ENCODE measurements around the gene ANKRD42.

The ANKRD42 gene

GRCh38 chr11:83159902-83160865 is 33.3 kb upstream of the ANKRD42 start:
- peak; percentile 88 for DNase-seq (ENCODE audit: low read depth)
- H3K4me3 ChIP-seq (ENCODE audit: low read depth, low read length): peak overlapping the region; percentile 99
- TF ChIP-seq CTCF (IDR thresholded peaks at IDR 0.05; ENCODE audit: control insufficient read depth, extremely low read depth, insufficient read depth): no peak

GRCh38 chr11:83161610-83162199 is 31.8 kb upstream of the ANKRD42 start:
- no peak for TF ChIP-seq CTCF (IDR thresholded peaks at IDR 0.05; ENCODE audit: control insufficient read depth, extremely low read depth, insufficient read depth)
- no peak for DNase-seq (ENCODE audit: low read depth)
- peak overlapping the region; percentile 99; the same call in 1 of the 2 replicates for H3K4me3 ChIP-seq (ENCODE audit: low read depth, low read length)

- no peak overlapping the region; the same call in 1 of the 2 replicates for H3K4me3 ChIP-seq (ENCODE audit: low read depth, low read length)
- DNase-seq (ENCODE audit: low read depth): no peak
- TF ChIP-seq CTCF (IDR thresholded peaks at IDR 0.05; ENCODE audit: control insufficient read depth, extremely low read depth, insufficient read depth): no peak
Measured at GRCh38 chr11:83162377-83162776, 31.1 kb upstream of the ANKRD42 start.

GRCh38 chr11:83166193-83166866 is 27.2 kb upstream of the ANKRD42 start:
- H3K4me3 ChIP-seq (ENCODE audit: low read depth, low read length): no peak overlapping the region
- no peak for DNase-seq (ENCODE audit: low read depth)
- no peak for TF ChIP-seq CTCF (IDR thresholded peaks at IDR 0.05; ENCODE audit: control insufficient read depth, extremely low read depth, insufficient read depth)

- TF ChIP-seq CTCF (IDR thresholded peaks at IDR 0.05; ENCODE audit: control insufficient read depth, extremely low read depth, insufficient read depth): no peak
- DNase-seq (ENCODE audit: low read depth): no peak
- no peak overlapping the region for H3K4me3 ChIP-seq (ENCODE audit: low read depth, low read length)
Measured at GRCh38 chr11:83168756-83169155, 24.8 kb upstream of the ANKRD42 start.

GRCh38 chr11:83170865-83171264 is 22.6 kb upstream of the ANKRD42 start:
- H3K4me3 ChIP-seq (ENCODE audit: low read depth, low read length): no peak overlapping the region
- TF ChIP-seq CTCF (IDR thresholded peaks at IDR 0.05; ENCODE audit: control insufficient read depth, extremely low read depth, insufficient read depth): no peak
- DNase-seq (ENCODE audit: low read depth): no peak

All from LNCaP clone FGC (cell line).